ENCODE measurements around the gene ADPRS. TPM values are rescaled to one million over a fixed set of nuclear protein-coding genes. Genes with fewer than 3 reads are reported as not detected.

The ADPRS gene
- total and polyA plus RNA-seq, 8 donors: 6.1 to 28.8 (median 10.7) TPM

DNA sequence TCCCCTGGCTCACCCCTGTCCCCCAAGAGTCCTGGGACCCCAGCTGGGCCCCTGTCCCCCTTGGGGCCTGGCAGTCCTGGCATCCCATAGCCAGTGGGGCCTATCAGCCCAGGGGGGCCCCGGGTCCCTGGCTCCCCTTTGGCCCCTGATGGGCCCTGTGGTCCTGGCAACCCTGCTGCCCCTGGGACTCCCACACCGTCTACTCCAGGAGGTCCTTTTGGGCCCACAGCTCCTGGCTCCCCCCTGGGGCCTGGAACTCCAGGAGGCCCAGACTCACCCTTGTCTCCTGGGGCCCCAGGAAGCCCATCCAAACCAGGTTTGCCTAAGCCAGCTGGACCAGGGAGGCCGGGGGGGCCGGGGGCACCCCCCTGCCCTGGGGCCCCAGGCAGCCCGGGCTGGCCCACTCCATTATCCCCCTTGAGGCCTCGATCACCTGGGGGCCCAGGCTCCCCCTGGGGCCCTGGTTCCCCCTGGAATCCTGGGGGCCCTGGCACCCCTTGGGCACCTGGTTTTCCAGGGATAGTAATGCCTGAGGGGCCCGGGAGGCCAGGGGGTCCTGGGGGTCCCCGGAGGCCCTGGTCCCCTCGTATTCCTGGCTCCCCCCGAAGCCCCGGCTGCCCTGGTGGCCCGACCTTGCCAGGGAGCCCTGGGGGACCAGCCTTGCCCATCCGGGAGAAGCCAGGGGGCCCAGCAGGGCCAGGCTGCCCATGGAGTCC is 10.1 kb downstream of the ADPRS start:
- TF ChIP-seq, protein P1, sequence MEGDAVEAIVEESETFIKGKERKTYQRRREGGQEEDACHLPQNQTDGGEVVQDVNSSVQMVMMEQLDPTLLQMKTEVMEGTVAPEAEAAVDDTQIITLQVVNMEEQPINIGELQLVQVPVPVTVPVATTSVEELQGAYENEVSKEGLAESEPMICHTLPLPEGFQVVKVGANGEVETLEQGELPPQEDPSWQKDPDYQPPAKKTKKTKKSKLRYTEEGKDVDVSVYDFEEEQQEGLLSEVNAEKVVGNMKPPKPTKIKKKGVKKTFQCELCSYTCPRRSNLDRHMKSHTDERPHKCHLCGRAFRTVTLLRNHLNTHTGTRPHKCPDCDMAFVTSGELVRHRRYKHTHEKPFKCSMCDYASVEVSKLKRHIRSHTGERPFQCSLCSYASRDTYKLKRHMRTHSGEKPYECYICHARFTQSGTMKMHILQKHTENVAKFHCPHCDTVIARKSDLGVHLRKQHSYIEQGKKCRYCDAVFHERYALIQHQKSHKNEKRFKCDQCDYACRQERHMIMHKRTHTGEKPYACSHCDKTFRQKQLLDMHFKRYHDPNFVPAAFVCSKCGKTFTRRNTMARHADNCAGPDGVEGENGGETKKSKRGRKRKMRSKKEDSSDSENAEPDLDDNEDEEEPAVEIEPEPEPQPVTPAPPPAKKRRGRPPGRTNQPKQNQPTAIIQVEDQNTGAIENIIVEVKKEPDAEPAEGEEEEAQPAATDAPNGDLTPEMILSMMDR (IDR thresholded peaks at IDR 0.05): no peak
- 57 to 76% methylated on average over 13 of the region's 13 CpGs for WGBS, 2 donors
- Histone ChIP-seq H3K9me3 (no peaks in the 10 kb centered on the region), H3K27me3 (no peaks in the 10 kb centered on the region), H3K4me1 (no peaks in the 10 kb centered on the region), H3K36me3 (peaks cover 0 to 2% (median 0%) of the 10 kb centered on the region in 3 donors), H3K27ac (no peak overlapping the region), H3K4me3 (no peak overlapping the region)
- FAIRE-seq (no peak), DNase-seq (peak in 1 of 6 donors; percentile 75), ATAC-seq (no peak)
- intact Hi-C loops (cut with DNase I): loop anchor here in 2 of 3 donors (5.0 to 10.0 kb wide), 6 partner anchors 86 to 326 kb away; no protein-coding TSS in a partner anchor

DNA sequence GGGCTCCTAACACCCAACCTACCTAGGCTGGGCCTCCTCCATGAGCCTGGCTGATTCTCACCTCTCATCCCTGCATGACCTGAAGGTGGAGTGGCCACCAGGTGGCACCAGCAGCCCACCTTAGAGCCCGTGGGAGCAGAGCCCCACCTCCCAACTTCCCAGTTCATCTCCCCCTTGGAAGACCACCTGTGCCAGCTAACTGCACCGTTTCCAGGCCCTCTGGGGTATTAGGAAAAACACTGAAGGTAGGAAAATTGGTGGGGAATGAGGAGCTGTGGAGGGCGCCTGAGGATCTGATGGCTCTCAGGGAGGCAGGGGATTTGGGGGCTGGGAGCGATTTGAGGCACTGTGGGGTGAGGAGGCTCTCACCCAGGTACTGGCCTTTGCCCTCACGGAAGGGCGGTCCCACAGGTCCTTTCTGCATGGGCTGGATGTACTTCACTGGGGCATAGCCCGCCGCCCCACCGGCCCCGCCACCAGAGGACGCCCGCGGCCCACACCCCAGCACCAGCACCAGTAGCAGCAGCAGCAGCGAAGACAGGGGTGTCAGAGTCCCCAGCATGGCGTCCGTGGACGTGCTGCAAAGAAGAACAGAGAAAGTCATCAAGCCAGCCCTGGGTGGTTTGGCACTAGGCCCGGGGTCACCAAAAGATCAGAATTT is 11.1 kb downstream of the ADPRS start:
- intact Hi-C loops (cut with DNase I): loop anchor here in 2 of 3 donors (5.0 to 10.0 kb wide), 6 partner anchors 85 to 325 kb away; no protein-coding TSS in a partner anchor
- TF ChIP-seq, protein P1 (IDR thresholded peaks at IDR 0.05): peak; percentile 59 to 81 (median 76)
- no peaks in the 10 kb centered on the region for H3K4me1 ChIP-seq
- no peaks in the 10 kb centered on the region for H3K9me3 ChIP-seq
- FAIRE-seq (no peak), DNase-seq (peak; percentile 61 to 91 (median 84)), ATAC-seq (peak; percentile 81 to 96 (median 93))
- 19 to 24% methylated on average over 16 to 18 of the region's 18 CpGs for WGBS, 2 donors
- H3K27me3 ChIP-seq: no peaks in the 10 kb centered on the region
- H3K27ac ChIP-seq: no peak overlapping the region
- H3K4me3 ChIP-seq: no peak overlapping the region
- H3K36me3 ChIP-seq: no peaks in the 10 kb centered on the region

DNA sequence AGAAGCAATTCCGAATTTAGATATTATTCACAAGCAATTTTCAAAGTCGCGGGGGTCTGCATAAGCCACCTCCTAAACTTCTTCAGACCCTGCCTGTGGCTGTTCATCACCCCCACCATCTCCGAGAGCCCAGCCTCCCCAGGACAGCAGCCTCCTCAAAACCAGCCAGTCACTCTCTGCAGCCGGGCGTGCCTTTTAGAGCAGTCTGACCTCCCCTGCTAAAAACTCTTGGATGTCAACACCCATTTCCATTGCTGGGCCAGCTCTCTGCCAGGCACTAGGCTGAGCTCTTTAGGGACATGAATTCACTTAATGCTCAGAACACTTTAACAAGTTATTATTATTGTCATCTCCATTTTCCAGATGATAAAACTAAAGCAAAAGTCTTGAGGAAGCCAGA is 11.7 kb downstream of the ADPRS start:
- whole genome bisulfite sequencing, 2 donors: 53 to 75% methylated on average over 6 of the region's 6 CpGs
- no peak overlapping the region for H3K27ac ChIP-seq
- DNase-seq: peak in 1 of 6 donors; percentile 41

DNA sequence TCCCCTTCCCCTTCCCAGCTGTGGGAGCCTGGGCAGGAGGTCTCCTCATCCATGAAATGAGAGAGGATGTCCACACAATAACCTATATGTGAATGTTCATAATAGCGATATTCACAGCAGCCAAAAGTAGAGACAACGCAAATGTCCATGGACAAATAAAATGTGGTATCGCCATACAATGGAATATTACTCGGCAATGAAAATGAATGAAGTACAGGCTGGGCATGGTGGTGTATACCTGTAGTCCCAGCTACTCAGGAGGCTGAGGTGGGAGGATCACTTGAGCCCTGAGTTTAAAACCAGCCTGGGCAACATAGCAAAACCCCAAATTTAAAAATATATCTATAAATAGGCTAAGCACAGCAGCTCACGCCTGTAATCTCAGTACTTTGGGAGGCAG is 12.9 kb downstream of the ADPRS start:
- WGBS, 2 donors: 95% methylated on average over 5 of the region's 5 CpGs
- Histone ChIP-seq H3K4me1 (no peaks in the 10 kb centered on the region), H3K4me3 (no peak overlapping the region), H3K9me3 (no peaks in the 10 kb centered on the region), H3K36me3 (no peaks in the 10 kb centered on the region), H3K27ac (no peak overlapping the region), H3K27me3 (no peaks in the 10 kb centered on the region)
- intact Hi-C loops (cut with DNase I): no loop called here
- ATAC-seq: no peak
- FAIRE-seq: no peak
- DNase-seq: no peak
- TF ChIP-seq, protein P1 (IDR thresholded peaks at IDR 0.05): no peak

More for the DNA sequence above, 11.7 kb downstream of the ADPRS start:
- TF ChIP-seq, protein P1 (IDR thresholded peaks at IDR 0.05): no peak
- FAIRE-seq: no peak
- Histone ChIP-seq H3K36me3 (no peaks in the 10 kb centered on the region), H3K4me3 (no peak overlapping the region), H3K9me3 (no peaks in the 10 kb centered on the region), H3K4me1 (no peaks in the 10 kb centered on the region), H3K27me3 (no peaks in the 10 kb centered on the region)
- no peak for ATAC-seq
- intact Hi-C loops (cut with DNase I): no loop called here
